GM23338 (cell line): ENCODE results near the gene ALPG. TPM values are rescaled to one million over a fixed set of nuclear protein-coding genes. Genes with fewer than 3 reads are reported as not detected.
A peak's percentile ranks its signal among the peaks of the same experiment; 100 is the strongest.
"Not testable (repeated sequence)": the region's sequence is repeated elsewhere in the genome, so short reads cannot be mapped to it uniquely, and the experiment has no call there.

Source experiments
- ATAC-seq: fragments of 200-7000 bp; cut with Tn5 transposase; 3 replicates; pipeline ENCODE4 v1.9.1; 2020
- DNase-seq: peaks from one replicate; pipeline ENCODE4 v3.0.0-alpha.2; 2015; ENCODE audit warnings: low spot score
- H2AFZ ChIP-seq: fragments of 200-600 bp; sonication (generic); 2 replicates; pipeline ENCODE4 v1.8.0; 2016; ENCODE audit warnings: antibody characterized with exemption, mild to moderate bottlenecking, moderate library complexity
- H3F3A ChIP-seq: fragments of 200-600 bp; sonication (generic); replicated peaks from 2 replicates; pipeline ENCODE4 v1.8.0; 2017; ENCODE audit warnings: antibody characterized with exemption, mixed run types, low read depth
- H3K27ac ChIP-seq: fragments of 200-600 bp; sonication (generic); 2 replicates; pipeline ENCODE4 v1.6.1; 2016; ENCODE audit warnings: low read depth
- H3K27me3 ChIP-seq: fragments of 200-600 bp; sonication (generic); 2 replicates; pipeline ENCODE4 v1.8.0; 2016; ENCODE audit warnings: mild to moderate bottlenecking, mixed run types, moderate library complexity; ENCODE audit not compliant: insufficient read depth
- H3K36me3 ChIP-seq: fragments of 200-600 bp; sonication (generic); 2 replicates; pipeline ENCODE4 v1.8.0; 2016; ENCODE audit warnings: mild to moderate bottlenecking; ENCODE audit not compliant: insufficient read depth
- H3K4me1 ChIP-seq: fragments of 200-600 bp; sonication (generic); 2 replicates; pipeline ENCODE4 v1.8.0; 2016; ENCODE audit warnings: mild to moderate bottlenecking, moderate library complexity; ENCODE audit not compliant: insufficient read depth
- H3K4me2 ChIP-seq: fragments of 200-600 bp; sonication (generic); 2 replicates; pipeline ENCODE4 v1.7.1; 2017; ENCODE audit warnings: mixed run types
- H3K4me3 ChIP-seq: fragments of 200-600 bp; sonication (generic); 2 replicates; pipeline ENCODE4 v1.6.1; 2016; ENCODE audit warnings: mixed run types
- H3K79me2 ChIP-seq: fragments of 200-600 bp; sonication (generic); replicated peaks from 2 replicates; pipeline ENCODE4 v1.8.0; 2017; ENCODE audit warnings: mild to moderate bottlenecking; ENCODE audit not compliant: insufficient read depth
- H3K9me2 ChIP-seq: fragments of 200-600 bp; sonication (generic); 2 replicates; pipeline ENCODE4 v1.8.0; 2017; ENCODE audit not compliant: insufficient read depth
- H4K20me1 ChIP-seq: fragments of 200-600 bp; sonication (generic); replicated peaks from 2 replicates; pipeline ENCODE4 v1.8.0; 2017; ENCODE audit warnings: mild to moderate bottlenecking; ENCODE audit not compliant: insufficient read depth
- H3K27ac Mint-ChIP-seq: 2 replicates; pipeline ENCODE4 v1.8.0; 2020; ENCODE audit warnings: inconsistent platforms, mild to moderate bottlenecking, moderate library complexity, mixed read lengths
- H3K27me3 Mint-ChIP-seq: 3 replicates; pipeline ENCODE4 v1.8.0; 2022; ENCODE audit warnings: low read depth, mild to moderate bottlenecking, moderate library complexity, mixed read lengths, inconsistent platforms; ENCODE audit not compliant: insufficient read depth, poor library complexity
- H3K36me3 Mint-ChIP-seq: 3 replicates; pipeline ENCODE4 v1.8.0; 2021; ENCODE audit warnings: low read depth, mild to moderate bottlenecking, inconsistent platforms, moderate library complexity, mixed read lengths
- H3K4me1 Mint-ChIP-seq: 3 replicates; pipeline ENCODE4 v1.8.0; 2020; ENCODE audit warnings: mild to moderate bottlenecking, inconsistent platforms, mixed read lengths
- H3K4me3 Mint-ChIP-seq: 3 replicates; pipeline ENCODE4 v1.8.0; 2021; ENCODE audit warnings: moderate library complexity, mild to moderate bottlenecking, inconsistent platforms, mixed read lengths
- H3K9me3 Mint-ChIP-seq: 3 replicates; pipeline ENCODE4 v1.8.0; 2020; ENCODE audit warnings: moderate library complexity, mild to moderate bottlenecking, inconsistent platforms, mixed read lengths
- polyA plus RNA-seq: library from polyadenylated mRNA; unstranded; fragments of >200 nt; fragmentation: Nextera tagmentation; extraction: Ambion mirVana; gene quantifications from 2 replicates; pipeline ENCODE4 v1.2.1, GENCODE V29; 2016
- total RNA-seq: library from RNA; depleted of rRNA; stranded (reverse); fragments of >200 nt; shearing (Covaris generic); gene quantifications from 2 replicates; pipeline ENCODE4 v1.2.3, GENCODE V29; 2014
- TF ChIP-seq, protein P1 (sequence below): IDR thresholded peaks from one replicate; pipeline ENCODE4 v1.6.1; 2018; ENCODE audit warnings: antibody characterized with exemption; ENCODE audit not compliant: unreplicated experiment

The ALPG gene
- total and polyA plus RNA-seq, 2 experiments from 2014 or later: 0.89 to 2.5 TPM

DNA sequence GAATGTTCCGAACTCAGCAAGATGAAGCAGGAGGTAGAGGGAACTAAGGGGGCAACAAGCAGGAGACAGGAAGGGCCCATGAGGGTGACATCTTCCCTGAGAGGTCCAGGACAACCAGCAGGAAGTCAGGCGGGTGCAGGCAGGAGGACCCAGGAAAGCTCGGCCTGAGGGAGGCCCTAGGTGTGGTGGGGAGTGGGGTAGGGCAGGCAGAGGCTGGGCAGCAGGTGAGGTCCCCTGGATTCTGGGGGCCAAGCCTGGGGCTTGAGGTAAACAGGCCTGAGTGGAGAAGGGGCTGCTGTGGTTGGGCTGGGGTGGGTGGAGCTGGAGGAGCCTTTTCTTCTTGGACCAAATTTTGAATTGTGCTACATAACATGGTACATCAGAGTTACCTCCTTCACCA is 4.1 kb upstream of the ALPG start (continued):
- TF ChIP-seq, protein P1, sequence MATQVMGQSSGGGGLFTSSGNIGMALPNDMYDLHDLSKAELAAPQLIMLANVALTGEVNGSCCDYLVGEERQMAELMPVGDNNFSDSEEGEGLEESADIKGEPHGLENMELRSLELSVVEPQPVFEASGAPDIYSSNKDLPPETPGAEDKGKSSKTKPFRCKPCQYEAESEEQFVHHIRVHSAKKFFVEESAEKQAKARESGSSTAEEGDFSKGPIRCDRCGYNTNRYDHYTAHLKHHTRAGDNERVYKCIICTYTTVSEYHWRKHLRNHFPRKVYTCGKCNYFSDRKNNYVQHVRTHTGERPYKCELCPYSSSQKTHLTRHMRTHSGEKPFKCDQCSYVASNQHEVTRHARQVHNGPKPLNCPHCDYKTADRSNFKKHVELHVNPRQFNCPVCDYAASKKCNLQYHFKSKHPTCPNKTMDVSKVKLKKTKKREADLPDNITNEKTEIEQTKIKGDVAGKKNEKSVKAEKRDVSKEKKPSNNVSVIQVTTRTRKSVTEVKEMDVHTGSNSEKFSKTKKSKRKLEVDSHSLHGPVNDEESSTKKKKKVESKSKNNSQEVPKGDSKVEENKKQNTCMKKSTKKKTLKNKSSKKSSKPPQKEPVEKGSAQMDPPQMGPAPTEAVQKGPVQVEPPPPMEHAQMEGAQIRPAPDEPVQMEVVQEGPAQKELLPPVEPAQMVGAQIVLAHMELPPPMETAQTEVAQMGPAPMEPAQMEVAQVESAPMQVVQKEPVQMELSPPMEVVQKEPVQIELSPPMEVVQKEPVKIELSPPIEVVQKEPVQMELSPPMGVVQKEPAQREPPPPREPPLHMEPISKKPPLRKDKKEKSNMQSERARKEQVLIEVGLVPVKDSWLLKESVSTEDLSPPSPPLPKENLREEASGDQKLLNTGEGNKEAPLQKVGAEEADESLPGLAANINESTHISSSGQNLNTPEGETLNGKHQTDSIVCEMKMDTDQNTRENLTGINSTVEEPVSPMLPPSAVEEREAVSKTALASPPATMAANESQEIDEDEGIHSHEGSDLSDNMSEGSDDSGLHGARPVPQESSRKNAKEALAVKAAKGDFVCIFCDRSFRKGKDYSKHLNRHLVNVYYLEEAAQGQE: no peak

DNA sequence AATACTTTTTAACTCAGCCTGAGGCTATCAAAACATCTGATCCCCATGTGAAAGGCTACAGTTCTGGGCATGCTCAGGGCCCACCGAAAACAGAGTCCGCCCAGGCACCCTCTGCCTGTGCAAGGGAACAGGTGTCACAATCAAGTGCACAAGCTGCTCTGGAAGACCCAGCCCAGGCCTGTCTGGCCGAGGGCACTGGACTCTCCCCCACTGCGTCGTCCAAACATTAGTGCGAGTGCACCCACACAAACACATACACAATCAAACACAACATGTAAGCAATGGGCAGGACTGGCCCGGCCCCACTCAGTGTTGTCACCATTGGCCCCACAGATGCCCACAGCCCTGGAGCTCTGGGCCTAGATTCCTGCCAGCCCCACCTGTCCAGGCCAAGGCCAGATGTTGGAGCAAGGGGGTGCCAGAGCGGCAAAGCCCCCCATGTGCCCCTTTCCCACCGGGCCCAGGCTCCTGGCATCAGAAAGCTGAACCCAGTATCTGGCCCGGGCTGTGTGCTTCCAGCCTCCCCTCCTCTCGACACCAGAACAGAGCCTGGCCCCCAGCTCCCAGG is 617 bp upstream of the ALPG start:
- H3K4me1 Mint-ChIP-seq: no peaks in the 10 kb centered on the region
- no peaks in the 10 kb centered on the region for H4K20me1 ChIP-seq
- H3K4me3 Mint-ChIP-seq: no peak overlapping the region

DNA sequence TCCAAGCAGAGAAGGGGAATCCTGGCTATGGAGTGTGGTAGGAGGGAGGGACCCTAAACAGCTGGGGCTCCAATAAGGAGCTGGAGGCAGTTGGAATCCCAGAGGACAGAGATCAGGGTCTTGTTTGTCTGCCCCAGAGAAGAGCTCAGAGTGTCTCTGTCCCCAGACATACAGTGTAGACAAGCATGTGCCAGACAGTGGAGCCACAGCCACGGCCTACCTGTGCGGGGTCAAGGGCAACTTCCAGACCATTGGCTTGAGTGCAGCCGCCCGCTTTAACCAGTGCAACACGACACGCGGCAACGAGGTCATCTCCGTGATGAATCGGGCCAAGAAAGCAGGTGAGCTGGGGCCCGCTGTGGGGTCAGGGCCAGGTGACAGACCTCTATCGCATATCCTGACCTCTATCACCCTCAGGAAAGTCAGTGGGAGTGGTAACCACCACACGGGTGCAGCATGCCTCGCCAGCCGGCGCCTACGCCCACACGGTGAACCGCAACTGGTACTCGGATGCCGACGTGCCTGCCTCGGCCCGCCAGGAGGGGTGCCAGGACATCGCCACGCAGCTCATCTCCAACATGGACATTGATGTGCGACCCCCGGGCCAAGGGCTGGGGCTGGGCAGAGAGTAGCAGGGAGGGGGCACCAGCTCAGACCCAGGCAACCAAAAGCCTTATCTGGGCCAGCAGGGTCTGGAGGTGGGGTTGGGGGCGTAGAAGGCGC is 945 bp downstream of the ALPG start:
- not testable (repeated sequence) for DNase-seq, H3K36me3 Mint-ChIP-seq, H2AFZ ChIP-seq, H3K9me3 Mint-ChIP-seq, H3K4me3 ChIP-seq, H3K79me2 ChIP-seq, H3K4me1 ChIP-seq, H4K20me1 ChIP-seq, H3K27ac Mint-ChIP-seq, H3K27me3 Mint-ChIP-seq, H3K4me3 Mint-ChIP-seq, H3K36me3 ChIP-seq, H3K27ac ChIP-seq, ATAC-seq, H3K4me2 ChIP-seq, H3F3A ChIP-seq, H3K27me3 ChIP-seq, H3K4me1 Mint-ChIP-seq, H3K9me2 ChIP-seq

More for the DNA sequence above, 617 bp upstream of the ALPG start:
- Histone ChIP-seq H3K4me1 (no peaks in the 10 kb centered on the region), H3F3A (no peaks in the 10 kb centered on the region), H2AFZ (no peak overlapping the region), H3K4me3 (no peak overlapping the region), H3K36me3 (no peaks in the 10 kb centered on the region), H3K4me2 (no peak overlapping the region), H3K27ac (no peak overlapping the region), H3K79me2 (no peaks in the 10 kb centered on the region), H3K9me2 (no peaks in the 10 kb centered on the region), H3K27me3 (no peaks in the 10 kb centered on the region)
- no peak for DNase-seq
- no peaks in the 10 kb centered on the region for H3K9me3 Mint-ChIP-seq
- ATAC-seq: no peak
- H3K36me3 Mint-ChIP-seq: no peaks in the 10 kb centered on the region; the same call in 2 of the 3 replicates
- H3K27me3 Mint-ChIP-seq: peaks cover 4% of the 10 kb centered on the region
- TF ChIP-seq, protein P1: no peak
- H3K27ac Mint-ChIP-seq: no peak overlapping the region

DNA sequence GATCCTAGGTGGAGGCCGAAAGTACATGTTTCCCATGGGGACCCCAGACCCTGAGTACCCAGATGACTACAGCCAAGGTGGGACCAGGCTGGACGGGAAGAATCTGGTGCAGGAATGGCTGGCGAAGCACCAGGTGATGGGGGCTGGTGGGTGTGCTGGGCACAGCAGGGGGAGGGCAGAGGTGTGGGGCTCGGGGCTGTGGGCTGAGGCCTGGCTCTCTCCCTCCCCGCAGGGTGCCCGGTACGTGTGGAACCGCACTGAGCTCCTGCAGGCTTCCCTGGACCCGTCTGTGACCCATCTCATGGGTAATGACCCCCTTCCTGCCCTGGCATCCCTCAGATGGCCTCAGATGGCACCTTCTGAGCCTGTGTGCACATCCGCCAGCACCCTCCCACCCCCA is 1.6 kb downstream of the ALPG start:
- DNase-seq, H3K4me1 Mint-ChIP-seq, H3K79me2 ChIP-seq, H2AFZ ChIP-seq, H3K36me3 ChIP-seq, H3K36me3 Mint-ChIP-seq, H3K27me3 ChIP-seq, ATAC-seq, H3K4me1 ChIP-seq, H3K4me3 Mint-ChIP-seq, H3K27ac Mint-ChIP-seq, H3K4me2 ChIP-seq, H3K27ac ChIP-seq, H3K9me2 ChIP-seq, H3F3A ChIP-seq, H4K20me1 ChIP-seq, H3K4me3 ChIP-seq, H3K27me3 Mint-ChIP-seq, H3K9me3 Mint-ChIP-seq: not testable (repeated sequence)

DNA sequence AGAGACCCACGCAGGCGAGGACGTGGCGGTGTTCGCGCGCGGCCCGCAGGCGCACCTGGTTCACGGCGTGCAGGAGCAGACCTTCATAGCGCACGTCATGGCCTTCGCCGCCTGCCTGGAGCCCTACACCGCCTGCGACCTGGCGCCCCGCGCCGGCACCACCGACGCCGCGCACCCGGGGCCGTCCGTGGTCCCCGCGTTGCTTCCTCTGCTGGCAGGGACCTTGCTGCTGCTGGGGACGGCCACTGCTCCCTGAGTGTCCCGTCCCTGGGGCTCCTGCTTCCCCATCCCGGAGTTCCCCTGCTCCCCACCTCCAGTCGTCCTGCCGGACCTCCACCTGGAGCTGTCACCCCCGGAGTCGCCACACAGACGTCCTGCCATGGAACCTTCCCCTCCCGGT is 3.0 kb downstream of the ALPG start:
- H3K36me3 ChIP-seq, H3K27ac Mint-ChIP-seq, H3K9me3 Mint-ChIP-seq, H3K4me3 ChIP-seq, H3K27me3 ChIP-seq, H3F3A ChIP-seq, H3K27me3 Mint-ChIP-seq, H3K4me2 ChIP-seq, H4K20me1 ChIP-seq, H3K36me3 Mint-ChIP-seq, H3K4me3 Mint-ChIP-seq, H3K79me2 ChIP-seq, DNase-seq, H3K9me2 ChIP-seq, H2AFZ ChIP-seq, H3K27ac ChIP-seq, H3K4me1 Mint-ChIP-seq, H3K4me1 ChIP-seq: not testable (repeated sequence)
- ATAC-seq: peak; percentile 22
